Neural progenitor cell (in vitro differentiated cells): ENCODE measurements around the gene GRB2. TPM values are rescaled to one million over a fixed set of nuclear protein-coding genes. Genes with fewer than 3 reads are reported as not detected.
A peak's percentile ranks its signal among the peaks of the same experiment; 100 is the strongest.

Experiments
- DNase-seq: peaks from one replicate; pipeline ENCODE4 v3.0.0-alpha.2; 2016; ENCODE audit warnings: low spot score
- H2AFZ ChIP-seq: fragments of 200-600 bp; sonication (generic); replicated peaks from 2 replicates; pipeline ENCODE4 v1.6.1; 2016; ENCODE audit warnings: antibody characterized with exemption
- H3F3A ChIP-seq: fragments of 200-600 bp; sonication (generic); 2 replicates; pipeline ENCODE4 v1.6.1; 2016; ENCODE audit warnings: antibody characterized with exemption, low read depth
- H3K27ac ChIP-seq: fragments of 200-600 bp; sonication (generic); 2 replicates; pipeline ENCODE4 v1.5.1; 2016; ENCODE audit warnings: mild to moderate bottlenecking
- H3K27me3 ChIP-seq: fragments of 200-600 bp; sonication (generic); 2 replicates; pipeline ENCODE4 v1.6.1; 2016; ENCODE audit warnings: mild to moderate bottlenecking, moderate library complexity
- H3K36me3 ChIP-seq: fragments of 200-600 bp; sonication (generic); 2 replicates; pipeline ENCODE4 v1.5.1; 2016
- H3K4me1 ChIP-seq: fragments of 200-600 bp; sonication (generic); 2 replicates; pipeline ENCODE4 v1.6.1; 2016; ENCODE audit warnings: mixed run types
- H3K4me2 ChIP-seq: fragments of 200-600 bp; sonication (generic); 2 replicates; pipeline ENCODE4 v1.6.1; 2016
- H3K4me3 ChIP-seq: fragments of 200-600 bp; sonication (generic); 2 replicates; pipeline ENCODE4 v1.5.1; 2016
- H3K79me2 ChIP-seq: fragments of 200-600 bp; sonication (generic); 2 replicates; pipeline ENCODE4 v1.6.1; 2016; ENCODE audit warnings: low read depth
- H3K9ac ChIP-seq: fragments of 200-600 bp; sonication (generic); 2 replicates; pipeline ENCODE4 v1.6.1; 2016
- H3K9me3 ChIP-seq: fragments of 200-600 bp; sonication (generic); 2 replicates; pipeline ENCODE4 v1.5.1; 2016; ENCODE audit warnings: low read depth
- H4K20me1 ChIP-seq: fragments of 200-600 bp; sonication (generic); 2 replicates; pipeline ENCODE4 v1.6.1; 2016; ENCODE audit warnings: low read depth
- H3K27ac Mint-ChIP-seq: 3 replicates; pipeline ENCODE4 v1.8.0; 2021; ENCODE audit warnings: mixed read lengths
- H3K27me3 Mint-ChIP-seq: 2 replicates; pipeline ENCODE4 v1.8.0; 2022; ENCODE audit warnings: low read depth, mild to moderate bottlenecking, inconsistent platforms, moderate library complexity, mixed read lengths; ENCODE audit not compliant: insufficient read depth
- H3K36me3 Mint-ChIP-seq: 3 replicates; pipeline ENCODE4 v1.8.0; 2021; ENCODE audit warnings: mixed read lengths
- H3K4me1 Mint-ChIP-seq: 3 replicates; pipeline ENCODE4 v1.8.0; 2021; ENCODE audit warnings: mixed read lengths
- H3K4me3 Mint-ChIP-seq: 3 replicates; pipeline ENCODE4 v1.8.0; 2021; ENCODE audit warnings: mild to moderate bottlenecking, moderate library complexity, mixed read lengths
- H3K9me3 Mint-ChIP-seq: 3 replicates; pipeline ENCODE4 v1.8.0; 2020; ENCODE audit warnings: mixed read lengths
- CTCF ChIP-seq: fragments of 200-600 bp; sonication (generic); IDR thresholded peaks from 2 replicates; pipeline ENCODE4 v1.5.1; 2017; ENCODE audit warnings: antibody characterized with exemption, mild to moderate bottlenecking
- EZH2 ChIP-seq: fragments of 200-600 bp; sonication (generic); IDR thresholded peaks from 2 replicates; pipeline ENCODE4 v1.6.1; 2017; ENCODE audit warnings: antibody characterized with exemption, mild to moderate bottlenecking, moderate library complexity
- EZH2phosphoT487 ChIP-seq: fragments of 200-600 bp; sonication (generic); IDR thresholded peaks from 2 replicates; pipeline ENCODE4 v1.6.1; 2017; ENCODE audit warnings: antibody characterized with exemption
- total RNA-seq: library from RNA; depleted of rRNA; stranded (reverse); fragments of >200 nt; gene quantifications from 2 replicates; pipeline ENCODE4 v1.2.3, GENCODE V29; 2015; ENCODE audit warnings: low replicate concordance

GRB2 gene
- total RNA-seq, 1 donor from 2014 or later, result 72.5 TPM

GRCh38 chr17:75315541-75316243 lies 89.8 kb downstream of the GRB2 start:
- Mint-ChIP-seq H3K9me3 (no peaks in the 10 kb centered on the region), H3K27ac (peak overlapping the region; percentile 8), H3K27me3 (peaks cover 7% of the 10 kb centered on the region), H3K4me3 (no peak overlapping the region), H3K4me1 (peaks cover 4% of the 10 kb centered on the region), H3K36me3 (peaks cover 8% of the 10 kb centered on the region)
- Histone ChIP-seq H3K36me3 (no peaks in the 10 kb centered on the region), H3K27me3 (no peaks in the 10 kb centered on the region), H3K79me2 (no peaks in the 10 kb centered on the region), H3K9me3 (no peaks in the 10 kb centered on the region), H3K4me1 (peaks cover 10% of the 10 kb centered on the region), H2AFZ (no peak overlapping the region), H3K27ac (no peak overlapping the region), H3K9ac (no peak overlapping the region), H3K4me2 (no peak overlapping the region), H3K4me3 (no peak overlapping the region), H3F3A (peaks cover 9% of the 10 kb centered on the region), H4K20me1 (peaks cover 14% of the 10 kb centered on the region)
- DNase-seq, result no peak
- TF ChIP-seq EZH2 (no peak), CTCF (no peak), EZH2phosphoT487 (no peak)

- peaks cover 7% of the 10 kb centered on the region for H3K27me3 Mint-ChIP-seq
- Histone ChIP-seq H3K4me1 (peaks cover 10% of the 10 kb centered on the region), H3K4me3 (no peak overlapping the region), H3K27ac (no peak overlapping the region), H3F3A (peaks cover 9% of the 10 kb centered on the region), H3K79me2 (no peaks in the 10 kb centered on the region), H4K20me1 (peaks cover 14% of the 10 kb centered on the region), H3K36me3 (no peaks in the 10 kb centered on the region), H3K9ac (no peak overlapping the region), H3K27me3 (no peaks in the 10 kb centered on the region), H2AFZ (no peak overlapping the region), H3K4me2 (no peak overlapping the region), H3K9me3 (no peaks in the 10 kb centered on the region)
- H3K9me3 Mint-ChIP-seq, result no peaks in the 10 kb centered on the region
- DNase-seq, result no peak
- peaks cover 4% of the 10 kb centered on the region for H3K4me1 Mint-ChIP-seq
- peaks cover 2% of the 10 kb centered on the region for H3K36me3 Mint-ChIP-seq
- H3K4me3 Mint-ChIP-seq, result no peak overlapping the region
- no peak for TF ChIP-seq CTCF
- no peak for TF ChIP-seq EZH2phosphoT487
- no peak for TF ChIP-seq EZH2
- H3K27ac Mint-ChIP-seq, result no peak overlapping the region
These were observed 91.4 kb downstream of the GRB2 start for GRCh38 chr17:75313941-75314551.

- no peak for DNase-seq
- Mint-ChIP-seq H3K4me3 (no peak overlapping the region), H3K27me3 (peaks cover 5% of the 10 kb centered on the region), H3K9me3 (no peaks in the 10 kb centered on the region), H3K4me1 (peaks cover 2% of the 10 kb centered on the region), H3K27ac (peak overlapping the region; percentile 69), H3K36me3 (no peaks in the 10 kb centered on the region)
- Histone ChIP-seq H3F3A (no peaks in the 10 kb centered on the region), H3K9ac (no peak overlapping the region), H3K79me2 (no peaks in the 10 kb centered on the region), H3K27ac (no peak overlapping the region), H3K4me2 (no peak overlapping the region), H4K20me1 (no peaks in the 10 kb centered on the region), H3K9me3 (no peaks in the 10 kb centered on the region), H2AFZ (no peak overlapping the region), H3K4me1 (no peaks in the 10 kb centered on the region), H3K36me3 (no peaks in the 10 kb centered on the region), H3K27me3 (no peaks in the 10 kb centered on the region), H3K4me3 (no peak overlapping the region)
- TF ChIP-seq EZH2phosphoT487 (no peak), EZH2 (no peak), CTCF (no peak)
These were observed 96.5 kb downstream of the GRB2 start for GRCh38 chr17:75308732-75309629.
